Hair follicular keratinocyte (primary cell): ENCODE measurements around the gene HACD3. TPM values are rescaled to one million over a fixed set of nuclear protein-coding genes. Genes with fewer than 3 reads are reported as not detected.

Source experiments
- total RNA-seq: library from RNA; depleted of rRNA; stranded (reverse); fragments of >200 nt; gene quantifications from 2 replicates; pipeline ENCODE4 v1.2.3, GENCODE V29; 2015

The HACD3 gene
- 58.7 and 65.2 TPM in 2 replicates for total RNA-seq

DNA sequence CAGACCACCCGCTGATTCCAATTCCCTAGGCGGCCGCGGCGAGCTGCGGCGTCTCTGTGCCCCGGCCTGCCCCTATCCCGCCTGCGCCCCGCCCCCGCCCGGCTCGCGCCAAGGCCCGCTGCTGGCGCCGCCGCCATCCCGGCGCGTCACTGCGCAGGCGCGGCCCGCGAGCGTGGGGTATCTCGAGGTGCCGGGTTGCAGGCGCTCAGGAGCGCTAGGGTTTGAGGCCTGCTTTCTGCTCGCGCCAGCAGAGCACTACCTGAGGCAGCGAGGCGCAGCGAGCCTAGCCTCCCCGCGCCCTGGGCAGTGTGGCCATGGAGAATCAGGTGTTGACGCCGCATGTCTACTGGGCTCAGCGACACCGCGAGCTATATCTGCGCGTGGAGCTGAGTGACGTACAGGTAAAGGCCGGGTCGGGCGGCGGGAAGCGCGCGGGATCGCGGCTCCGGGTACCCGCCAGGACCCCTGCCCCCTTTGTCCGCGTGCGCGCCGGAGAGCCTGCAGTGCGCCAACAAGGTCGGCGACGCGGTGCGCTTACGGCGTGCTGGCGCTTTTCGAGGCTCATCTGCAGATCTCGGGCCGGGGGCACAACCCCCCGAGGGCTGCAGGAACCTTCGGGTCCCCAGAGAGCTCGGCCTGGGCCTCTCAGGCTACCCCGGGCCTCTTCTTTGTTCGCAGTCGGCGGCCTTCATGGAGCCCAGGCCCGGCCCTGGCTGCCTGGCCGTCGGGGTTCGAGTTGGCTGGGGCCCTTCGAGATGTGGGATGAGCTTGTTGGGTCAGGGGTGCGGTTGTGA lies at the start of gene HACD3:
TSS of gene HACD3 (plus strand) at position 146 of the 794 bp plus-strand sequence. CDS start at position 315, 169 bp downstream.

GRCh38 chr15:65516997-65517865 lies 13.0 kb upstream of the HACD3 start, which contains the start of gene DPP8:
Gene DPP8, minus strand, starts transcription at chr15:65517689. Its CDS starts 5,136 bp downstream, at chr15:65512553.

GRCh38 chr15:65610871-65611718 lies 80.8 kb downstream of the HACD3 start, which contains the start of gene INTS14:
Gene INTS14, minus strand, starts transcription at chr15:65611131. Its CDS starts 3,751 bp downstream, at chr15:65607380.

DNA sequence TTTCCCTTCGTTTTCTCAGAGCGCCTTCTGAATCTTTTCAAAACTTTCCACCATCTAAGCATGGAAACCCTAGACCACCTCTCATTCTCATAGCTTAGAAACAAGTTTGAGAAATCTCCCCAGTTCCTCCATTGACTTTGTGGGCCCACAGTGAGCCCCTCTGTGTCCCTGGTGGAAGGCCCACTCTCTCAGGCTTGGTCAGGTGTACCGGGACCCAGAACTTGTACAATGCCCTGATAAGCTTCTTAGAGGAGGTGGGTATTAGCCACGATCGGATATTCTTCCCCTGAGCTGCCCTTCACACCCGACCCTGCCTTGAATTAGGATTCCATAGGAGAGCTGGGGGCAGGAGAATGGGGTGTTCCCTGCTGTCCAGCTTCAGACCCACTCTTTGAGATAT lies 91.4 kb downstream of the HACD3 start, which contains the start of gene SLC24A1:
TSS of gene SLC24A1 (plus strand) at position 301 of the 400 bp plus-strand sequence. CDS start 2,143 bp downstream, outside the sequence.

Other genes starting within 250 kb of the HACD3 start
- 4.0 and 6.9 TPM in 2 replicates for gene PARP16, start 243.6 kb upstream of the HACD3 start, total RNA-seq
- not detected in 2 replicates for gene RNU5A-1, start 234.4 kb upstream of the HACD3 start, total RNA-seq
- not detected in 2 replicates for gene RNU5B-1, start 225.8 kb upstream of the HACD3 start, total RNA-seq
- gene IGDCC3, start 152.5 kb upstream of the HACD3 start, total RNA-seq: not detected in 2 replicates
- gene IGDCC4, start 107.5 kb upstream of the HACD3 start, total RNA-seq: 0.16 and 0.19 TPM in 2 replicates
- 14.6 and 20.5 TPM in 2 replicates for gene DPP8, start 12.8 kb upstream of the HACD3 start, total RNA-seq
- 31.6 and 40.9 TPM in 2 replicates for gene INTS14, start 80.7 kb downstream of the HACD3 start, total RNA-seq
- gene SLC24A1, start 91.5 kb downstream of the HACD3 start, total RNA-seq: 4.9 and 6.2 TPM in 2 replicates